SKM-1 (cell line): ENCODE measurements around the gene MAN2B2.

Experiments
- DNase-seq: peaks from one replicate; lab custom pipeline; 2025; ENCODE audit not compliant: unreplicated experiment; lab: John Stamatoyannopoulos, UW

MAN2B2 gene

DNA sequence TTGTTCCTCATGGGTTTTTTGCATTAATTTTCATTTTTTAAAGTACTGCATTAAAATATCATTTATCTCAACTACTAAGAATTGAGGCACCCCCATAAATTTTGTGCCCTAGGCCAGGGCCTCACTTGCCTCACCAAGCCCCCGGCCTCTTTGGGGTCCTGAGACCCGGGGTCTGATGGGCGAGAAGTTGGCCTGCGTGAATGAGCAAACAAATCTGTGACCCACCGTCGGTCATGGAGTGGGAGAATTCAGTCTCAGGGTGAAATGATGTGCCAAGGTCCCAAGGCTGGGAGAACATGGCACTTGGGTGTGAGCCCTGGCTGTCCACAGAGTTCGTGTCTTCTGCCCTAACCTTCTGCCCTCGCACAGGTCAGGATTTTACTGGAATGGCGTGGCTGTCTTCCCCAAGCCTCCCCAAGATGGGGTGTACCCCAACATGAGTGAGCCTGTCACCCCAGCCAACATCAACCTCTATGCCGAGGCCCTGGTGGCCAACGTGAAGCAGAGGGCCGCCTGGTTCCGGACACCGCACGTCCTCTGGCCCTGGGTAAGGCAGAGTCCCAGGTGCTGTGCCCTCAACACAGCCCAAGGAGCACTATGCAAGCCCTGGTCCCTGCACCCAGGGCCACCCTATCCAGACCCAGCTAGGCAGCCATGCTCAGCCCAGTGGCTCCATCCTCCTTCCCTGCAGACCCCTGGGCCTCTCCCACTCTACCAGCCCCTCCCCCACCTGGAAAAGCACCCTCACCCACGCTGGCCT is 18.0 kb downstream of the MAN2B2 start:
- no peak for DNase-seq

DNA sequence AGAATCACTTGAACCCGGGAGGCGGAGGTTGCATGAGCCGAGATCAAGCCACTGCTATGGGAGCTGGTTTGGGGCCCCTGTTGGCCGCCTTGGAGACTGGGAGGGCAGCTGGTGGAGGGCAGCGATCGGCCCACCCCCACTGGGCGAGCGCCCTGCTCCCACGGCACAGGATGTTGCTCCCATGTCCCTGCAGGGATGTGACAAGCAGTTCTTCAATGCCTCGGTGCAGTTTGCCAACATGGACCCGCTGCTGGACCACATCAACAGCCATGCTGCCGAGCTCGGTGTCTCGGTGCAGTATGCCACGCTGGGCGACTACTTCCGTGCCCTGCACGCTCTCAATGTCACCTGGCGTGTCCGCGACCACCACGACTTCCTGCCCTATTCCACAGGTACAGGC is 19.4 kb downstream of the MAN2B2 start:
- no peak for DNase-seq

DNA sequence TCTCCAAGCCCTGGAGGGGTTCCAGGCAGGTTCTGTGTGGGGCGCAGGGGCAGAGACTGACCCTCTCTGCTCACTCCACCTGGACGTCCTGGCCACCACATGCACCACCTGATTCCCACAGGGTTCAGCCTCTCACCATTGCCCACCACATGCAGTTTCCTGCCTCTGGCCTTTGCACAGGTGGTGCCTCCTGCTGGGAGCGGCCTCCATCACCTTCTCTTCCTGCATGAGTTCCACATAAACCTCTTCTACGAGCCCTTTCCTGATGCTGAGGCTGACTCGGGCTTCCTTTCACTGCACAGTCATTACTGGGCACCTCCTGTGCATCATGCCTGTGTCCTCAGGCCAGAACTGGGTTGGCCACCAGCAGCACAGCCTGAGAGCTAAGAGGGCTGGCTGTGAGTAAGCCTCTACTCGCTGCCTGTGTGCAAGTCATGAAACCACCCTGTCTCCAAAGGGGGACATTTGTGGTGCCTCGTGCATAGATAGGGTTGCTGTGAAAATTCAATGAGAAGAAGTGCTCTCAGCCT is 19.9 kb downstream of the MAN2B2 start:
- DNase-seq: no peak

DNA sequence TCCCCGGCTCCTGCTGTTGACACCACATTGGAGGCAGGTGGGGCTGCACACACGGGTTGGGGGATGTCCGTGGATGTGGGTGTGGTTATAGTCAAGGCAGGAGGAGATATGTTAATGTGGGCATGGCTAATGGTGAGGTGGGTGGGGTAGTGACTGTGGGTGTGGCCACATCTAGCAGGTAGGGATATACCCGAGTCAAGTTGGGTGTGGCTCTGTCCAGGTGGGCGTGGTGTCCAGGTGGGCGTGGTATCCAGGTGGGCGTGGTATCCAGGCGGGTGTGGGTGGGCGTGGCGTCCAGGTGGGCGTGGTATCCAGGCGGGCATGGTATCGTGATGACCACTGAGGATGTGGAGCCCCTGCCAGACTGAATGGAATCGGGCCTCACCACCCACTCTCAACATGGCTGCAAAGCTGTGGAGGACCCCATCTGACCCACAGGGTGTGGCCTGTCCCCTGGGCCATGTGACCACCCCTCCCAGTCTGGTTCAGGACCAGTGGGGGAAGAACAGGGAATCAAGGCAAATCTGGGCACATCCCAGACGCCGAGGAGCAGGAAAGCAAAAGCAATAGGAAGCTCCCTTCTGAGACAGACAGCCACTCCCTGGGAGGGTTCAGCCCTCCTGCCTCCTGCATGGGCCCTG is 21.0 kb downstream of the MAN2B2 start:
- no peak for DNase-seq

DNA sequence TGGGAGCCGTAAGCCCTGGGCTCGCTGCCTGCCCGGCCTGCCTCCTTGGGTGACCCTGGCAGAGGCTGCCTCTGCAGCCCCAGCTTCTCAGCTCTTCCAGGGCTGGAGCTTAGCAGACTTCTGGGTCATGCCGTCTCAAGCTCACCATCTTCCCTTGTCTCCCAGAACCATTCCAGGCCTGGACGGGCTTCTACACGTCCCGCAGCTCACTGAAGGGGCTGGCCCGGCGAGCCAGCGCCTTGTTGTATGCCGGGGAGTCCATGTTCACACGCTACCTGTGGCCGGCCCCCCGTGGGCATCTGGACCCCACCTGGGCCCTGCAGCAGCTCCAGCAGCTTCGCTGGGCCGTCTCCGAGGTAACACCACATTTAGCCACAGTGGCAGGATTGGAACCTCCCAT is 22.0 kb downstream of the MAN2B2 start:
- DNase-seq: no peak

DNA sequence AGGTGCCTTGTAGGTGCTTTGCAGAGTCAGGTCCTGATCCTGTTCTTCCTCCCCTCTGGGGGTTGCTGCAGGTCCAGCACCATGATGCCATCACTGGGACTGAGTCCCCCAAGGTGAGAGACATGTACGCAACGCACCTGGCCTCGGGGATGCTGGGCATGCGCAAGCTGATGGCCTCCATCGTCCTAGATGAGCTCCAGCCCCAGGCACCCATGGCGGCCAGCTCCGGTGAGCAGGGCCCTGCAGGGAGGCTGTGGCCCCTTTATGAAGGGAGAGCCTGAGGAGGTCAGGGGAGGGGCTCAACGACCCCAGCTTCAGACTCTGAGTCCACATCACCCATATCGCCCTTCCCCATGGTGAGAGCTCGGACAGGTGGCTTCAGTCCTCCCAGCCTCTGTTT is 23.1 kb downstream of the MAN2B2 start:
- no peak for DNase-seq

DNA sequence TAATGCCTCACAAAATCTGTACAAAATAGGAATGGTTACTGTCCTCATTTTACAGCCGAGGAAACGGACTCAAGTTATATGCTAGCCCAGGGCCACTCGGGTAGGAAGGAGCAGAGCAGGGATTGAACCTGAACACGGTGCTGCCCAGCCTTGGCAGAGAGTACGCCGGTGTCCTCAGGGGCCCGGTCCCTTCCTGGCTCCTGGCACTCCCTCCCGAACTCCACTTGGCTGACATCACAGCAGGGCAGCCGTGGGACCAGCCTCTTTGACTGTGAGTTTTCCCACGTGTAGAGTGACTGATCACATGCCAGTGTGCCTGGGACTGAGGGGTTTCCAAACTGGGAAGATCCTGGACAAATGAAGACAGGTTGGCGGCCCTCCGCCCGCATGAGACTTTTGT is 23.7 kb downstream of the MAN2B2 start:
- no peak for DNase-seq

DNA sequence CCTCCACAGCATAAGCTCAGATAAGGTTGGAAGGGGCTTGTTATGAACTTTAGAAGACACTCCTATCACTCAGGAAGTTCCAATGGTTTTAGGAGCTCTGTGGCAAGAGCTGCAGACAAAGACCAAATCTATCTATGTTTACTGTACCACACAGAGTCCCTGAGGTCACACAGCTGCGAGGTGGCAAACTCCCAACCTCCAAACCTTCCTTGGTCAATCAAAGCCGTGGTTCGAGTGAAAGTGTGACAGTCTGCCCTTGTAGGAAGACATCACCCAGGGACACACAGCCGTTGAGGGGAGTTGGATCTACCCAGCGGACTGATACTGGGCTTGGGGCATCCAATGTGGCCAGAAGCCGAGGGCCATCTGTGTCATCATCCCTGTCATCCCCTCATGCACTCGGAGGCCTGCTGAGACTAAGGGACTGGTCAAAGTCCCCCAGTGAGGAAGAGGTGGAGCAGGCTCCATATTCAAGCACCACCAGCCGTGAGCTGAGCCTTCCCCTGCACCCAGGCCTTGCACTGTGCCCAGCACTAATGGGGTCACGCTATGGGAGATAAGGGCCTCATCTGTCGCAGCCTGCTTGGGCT is 26.8 kb downstream of the MAN2B2 start:
- no peak for DNase-seq

DNA sequence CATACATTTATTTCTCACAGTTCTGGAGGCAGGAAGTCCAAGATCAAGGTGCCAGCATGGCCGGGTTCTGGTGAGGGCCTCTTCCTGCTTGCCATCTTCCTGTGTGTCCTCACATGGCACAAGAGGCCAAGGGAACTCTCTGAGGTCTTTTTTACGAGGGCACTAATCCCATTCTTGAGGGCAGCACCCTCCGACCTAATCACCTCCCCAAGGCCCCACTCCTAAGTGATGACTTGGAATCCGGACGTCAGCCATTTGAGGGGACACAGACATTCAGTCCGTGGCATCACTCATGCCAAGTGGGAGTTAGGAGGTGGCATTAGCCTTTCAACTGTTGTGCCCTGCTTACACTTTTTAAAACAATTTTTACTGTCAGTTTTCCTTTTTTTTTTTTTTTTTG is 27.3 kb downstream of the MAN2B2 start:
- no peak for DNase-seq

DNA sequence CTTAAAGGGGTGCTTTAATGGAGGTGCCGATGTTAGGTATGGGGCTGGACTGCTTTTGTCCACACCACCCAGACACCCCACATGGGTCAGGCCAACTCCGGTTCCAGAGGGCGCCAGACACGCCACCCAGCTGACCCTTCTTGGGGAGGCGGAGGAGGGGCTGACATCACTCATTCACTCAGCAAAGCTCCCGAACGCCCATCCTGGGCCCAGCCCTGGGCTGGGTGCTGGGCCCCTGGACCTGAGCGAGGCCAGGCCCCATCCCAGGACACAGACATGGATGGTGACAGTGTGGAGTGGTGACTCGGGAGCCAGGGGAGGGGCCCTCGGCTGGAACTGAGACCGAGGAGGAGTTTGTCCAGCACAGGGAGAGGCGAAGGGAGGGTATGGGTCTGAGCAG is 28.1 kb downstream of the MAN2B2 start:
- DNase-seq: no peak

DNA sequence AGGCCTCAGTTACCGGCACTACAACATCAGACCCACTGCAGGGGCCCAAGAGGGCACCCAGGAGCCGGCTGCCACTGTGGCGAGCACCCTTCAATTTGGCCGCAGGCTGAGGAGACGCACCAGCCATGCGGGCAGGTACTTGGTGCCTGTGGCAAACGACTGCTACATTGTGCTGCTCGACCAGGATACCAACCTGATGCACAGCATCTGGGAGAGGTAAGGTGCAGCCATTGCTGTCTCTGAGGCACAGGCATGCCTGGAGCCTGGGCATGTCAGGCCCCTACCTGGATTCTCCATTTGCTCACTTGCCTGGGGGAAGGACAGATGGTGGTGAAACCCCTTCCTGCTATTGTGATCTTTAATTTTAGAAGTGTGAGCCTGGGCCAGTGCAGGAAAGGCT is 30.1 kb downstream of the MAN2B2 start:
- DNase-seq: no peak

DNA sequence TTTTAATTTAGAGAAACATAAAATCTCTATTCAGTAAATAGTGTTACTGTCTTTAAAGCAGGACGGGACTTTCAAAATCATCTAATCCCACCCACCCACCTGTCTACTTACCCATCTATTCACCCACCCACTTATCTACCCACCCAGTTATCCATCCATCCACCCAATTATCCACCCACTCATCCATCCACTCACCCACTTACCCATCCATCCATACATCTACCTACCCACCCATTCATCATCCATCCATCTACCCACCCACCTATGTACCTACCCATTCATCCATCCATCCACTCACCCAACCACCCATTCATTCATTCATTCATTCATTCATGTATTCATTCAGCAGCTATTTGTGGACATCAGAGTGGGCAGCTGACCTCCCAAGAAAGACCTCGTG is 30.6 kb downstream of the MAN2B2 start:
- no peak for DNase-seq

DNA sequence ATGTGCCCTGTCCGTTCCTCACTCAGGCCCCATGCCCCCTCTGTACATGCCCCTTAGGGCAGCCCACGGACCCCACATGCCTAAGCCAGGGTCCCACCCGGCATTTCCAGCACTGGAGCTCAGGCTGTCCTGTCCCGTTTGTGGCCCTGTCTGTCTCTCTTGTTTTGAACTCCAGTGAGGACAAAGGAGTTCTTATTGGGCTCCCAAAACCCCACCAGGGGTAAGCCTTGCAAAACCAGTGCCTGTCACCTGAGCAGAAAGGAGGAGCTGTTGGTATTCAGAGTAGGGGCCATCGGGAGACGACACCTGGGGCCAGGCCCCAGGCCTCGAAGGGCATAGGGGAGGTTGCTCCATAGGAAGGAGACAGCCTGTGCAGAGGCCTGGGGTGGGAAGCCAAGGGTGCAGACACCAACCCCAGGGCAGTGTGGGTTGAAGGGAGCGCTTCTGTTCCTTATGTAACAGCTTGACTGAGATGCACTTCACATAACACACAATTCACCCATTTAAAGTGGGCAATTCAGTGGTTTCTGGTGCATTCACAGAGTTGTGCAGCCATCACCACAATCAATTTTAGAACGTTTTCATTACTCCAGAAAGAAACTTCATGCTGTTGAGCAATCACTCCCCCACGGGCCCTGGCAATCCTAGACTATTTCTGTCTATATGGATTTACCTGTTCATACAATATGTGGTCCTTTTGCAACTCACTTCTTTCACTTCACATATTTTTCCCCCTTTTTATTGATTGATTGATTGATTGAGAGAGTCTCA is 31.7 kb downstream of the MAN2B2 start:
- no peak for DNase-seq

DNA sequence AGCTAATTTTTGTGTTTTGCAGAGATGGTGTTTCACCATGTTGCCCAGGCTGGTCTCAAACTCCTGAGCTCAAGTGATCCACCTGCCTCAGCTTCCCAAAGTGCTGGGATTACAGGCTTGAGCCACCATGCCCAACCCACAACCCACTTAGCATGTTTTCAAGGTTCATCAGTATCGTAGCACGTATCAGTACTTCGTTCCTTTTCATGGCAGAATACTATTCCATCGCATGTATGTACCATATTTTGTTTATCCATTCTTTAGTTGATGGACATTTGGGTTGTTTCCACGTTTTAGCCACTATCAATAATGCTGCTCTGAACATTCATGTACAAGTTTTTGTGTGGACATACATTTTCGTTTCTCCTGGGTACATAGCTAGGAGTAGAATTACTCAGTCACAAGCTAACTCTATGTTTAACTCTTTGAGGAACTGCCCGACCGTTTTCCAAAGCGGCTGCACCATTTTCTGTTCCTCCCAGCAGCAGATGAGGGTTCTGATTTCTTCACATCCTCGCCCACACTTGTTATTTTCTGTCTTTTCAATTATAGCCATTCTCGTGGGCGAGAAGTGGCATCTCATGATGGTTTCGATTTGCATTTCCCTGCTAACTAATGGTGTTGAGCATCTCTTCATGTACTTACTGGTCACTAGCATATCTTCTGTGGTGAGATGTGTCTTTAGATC is 32.5 kb downstream of the MAN2B2 start:
- DNase-seq: no peak

DNA sequence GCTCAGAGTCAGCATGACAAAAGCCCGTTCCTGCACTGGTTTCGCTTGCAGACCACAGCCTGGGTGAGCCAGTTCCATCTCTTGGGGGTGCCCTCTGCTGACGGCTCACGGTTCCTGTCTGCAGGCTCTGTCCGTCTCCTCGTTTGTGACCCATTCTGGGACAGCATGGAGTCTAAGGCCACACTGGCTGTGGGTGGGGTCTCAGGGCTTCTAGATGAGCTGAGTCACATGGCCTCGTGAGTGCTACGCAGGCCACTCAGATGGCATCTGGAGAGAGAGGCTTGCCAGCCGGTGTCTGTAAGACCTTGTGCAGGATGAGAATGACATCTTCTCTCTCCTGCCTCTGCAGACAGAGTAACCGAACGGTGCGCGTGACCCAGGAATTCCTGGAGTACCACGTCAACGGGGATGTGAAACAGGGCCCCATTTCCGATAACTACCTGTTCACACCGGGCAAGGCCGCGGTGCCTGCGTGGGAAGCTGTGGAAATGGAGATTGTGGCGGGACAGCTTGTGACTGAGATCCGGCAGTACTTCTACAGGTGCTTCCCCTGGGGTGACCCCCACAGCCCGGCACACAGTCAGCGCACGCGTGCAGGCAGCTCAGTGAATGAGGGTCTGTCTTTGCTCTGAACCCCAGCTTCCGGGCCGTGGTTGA is 33.9 kb downstream of the MAN2B2 start:
- no peak for DNase-seq

DNA sequence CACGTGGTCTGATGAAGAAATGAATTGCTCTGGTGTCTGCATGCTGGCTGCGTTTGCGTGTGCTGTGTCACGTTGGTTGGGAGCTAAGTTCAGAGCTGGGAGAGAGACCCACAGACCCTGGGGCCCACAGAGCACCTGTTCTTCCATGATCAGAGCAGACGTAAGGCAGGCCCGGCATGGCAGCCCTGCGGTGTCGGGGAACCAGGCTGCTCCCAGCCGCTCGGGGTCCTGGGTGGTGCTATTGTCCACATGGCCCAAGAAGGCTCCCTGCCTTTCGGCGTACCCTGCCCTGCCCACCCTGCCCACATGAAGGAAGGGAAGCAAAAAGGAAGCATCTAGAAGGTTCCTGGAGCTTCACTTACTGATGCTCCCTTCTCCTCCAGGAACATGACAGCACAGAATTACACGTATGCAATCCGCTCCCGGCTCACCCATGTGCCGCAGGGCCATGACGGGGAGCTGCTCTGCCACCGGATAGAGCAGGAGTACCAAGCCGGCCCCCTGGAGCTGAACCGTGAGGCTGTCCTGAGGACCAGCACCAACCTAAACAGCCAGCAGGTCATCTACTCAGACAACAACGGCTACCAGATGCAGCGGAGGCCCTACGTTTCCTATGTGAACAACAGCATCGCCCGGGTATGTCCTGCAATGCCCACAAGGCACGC is 34.6 kb downstream of the MAN2B2 start:
- DNase-seq: no peak

DNA sequence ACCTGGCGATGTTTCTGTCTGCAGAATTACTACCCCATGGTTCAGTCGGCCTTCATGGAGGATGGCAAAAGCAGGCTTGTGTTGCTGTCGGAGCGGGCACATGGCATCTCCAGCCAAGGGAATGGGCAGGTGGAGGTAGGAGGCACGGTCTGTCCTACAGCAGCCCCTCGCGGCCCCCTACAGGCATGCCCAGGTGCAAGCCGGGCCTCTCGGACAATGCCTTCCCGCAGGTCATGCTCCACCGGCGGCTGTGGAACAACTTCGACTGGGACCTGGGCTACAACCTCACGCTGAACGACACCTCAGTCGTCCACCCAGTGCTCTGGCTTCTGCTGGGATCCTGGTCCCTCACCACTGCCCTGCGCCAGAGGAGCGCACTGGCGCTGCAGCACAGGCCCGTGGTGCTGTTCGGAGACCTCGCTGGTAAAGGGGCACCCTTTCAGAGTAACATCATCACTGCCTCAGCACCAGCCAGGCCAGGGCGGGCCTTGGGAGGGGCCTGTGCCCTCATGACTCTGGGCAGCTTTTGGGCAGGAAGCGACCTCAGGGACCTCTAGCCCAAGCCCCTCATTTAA is 36.0 kb downstream of the MAN2B2 start:
- DNase-seq: no peak

DNA sequence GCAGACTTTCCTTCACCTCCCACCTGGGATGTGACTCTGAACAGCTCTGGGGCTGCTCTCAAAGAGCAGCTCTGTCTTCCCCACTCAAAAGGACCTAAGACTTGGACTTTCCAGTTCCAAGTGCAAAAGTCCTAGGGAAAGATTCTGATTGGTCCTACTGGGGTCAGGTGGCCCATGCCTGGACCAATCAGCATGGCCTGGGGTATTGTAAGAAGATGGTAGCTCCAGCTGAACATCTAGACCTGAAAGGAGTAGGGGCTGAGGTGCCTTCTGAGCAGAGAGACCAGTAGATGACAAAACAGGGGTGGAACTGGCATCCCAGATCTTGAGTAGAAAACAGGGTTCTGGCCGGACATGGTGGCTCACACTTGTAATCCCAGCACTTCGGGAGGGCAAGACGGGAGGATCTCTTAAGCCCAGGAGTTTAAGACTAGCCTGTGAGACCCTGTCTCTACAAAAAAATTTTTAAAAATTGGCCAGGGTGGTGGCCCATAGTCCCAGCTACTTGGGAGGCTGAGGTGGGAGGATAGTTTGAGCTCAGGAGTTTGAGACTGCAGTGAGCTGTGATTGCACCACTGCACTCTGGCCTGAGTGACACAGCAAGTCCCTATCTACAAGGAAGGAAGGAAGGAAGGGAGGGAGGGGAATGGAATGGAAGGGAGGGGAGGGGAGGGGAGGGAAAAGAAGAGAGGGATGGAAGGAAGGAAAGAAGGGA is 38.1 kb downstream of the MAN2B2 start:
- no peak for DNase-seq
